Measurements from ENCODE around the gene PIGV.

- no peak for TF ChIP-seq GATA2 (IDR thresholded peaks at IDR 0.05; ENCODE audit: low read depth, low read length)
- TF ChIP-seq GATA3 (IDR thresholded peaks at IDR 0.05; ENCODE audit: low read depth, low read length) = no peak
Observed at GRCh38 chr1:26774462-26774861, 13.3 kb upstream of the PIGV start.
